H9 (cell line): ENCODE measurements around the gene FERMT1. TPM values are rescaled to one million over a fixed set of nuclear protein-coding genes. Genes with fewer than 3 reads are reported as not detected.

Experiments
- DNase-seq: peaks from one replicate; pipeline ENCODE4 v3.0.0-alpha.2; 2017
- H2AFZ ChIP-seq: one replicate; pipeline ENCODE4 v1.6.1; 2013; ENCODE audit warnings: mild to moderate bottlenecking, low read length, control low read depth, moderate library complexity
- H2AK5ac ChIP-seq: 2 replicates; pipeline ENCODE4 v1.6.1; 2013; ENCODE audit warnings: low read length, control low read depth, mixed read lengths; ENCODE audit not compliant: insufficient read length
- H2BK120ac ChIP-seq: one replicate; pipeline ENCODE4 v1.6.1; 2013; ENCODE audit warnings: low read depth, mild to moderate bottlenecking, low read length, control low read depth, inconsistent platforms; ENCODE audit not compliant: poor library complexity, severe bottlenecking
- H2BK12ac ChIP-seq: 2 replicates; pipeline ENCODE4 v1.6.1; 2013; ENCODE audit warnings: low read length, control low read depth, mixed read lengths, low read depth; ENCODE audit not compliant: insufficient read length
- H2BK15ac ChIP-seq: 2 replicates; pipeline ENCODE4 v1.6.1; 2013; ENCODE audit warnings: low read depth, low read length, control low read depth
- H2BK20ac ChIP-seq: one replicate; pipeline ENCODE4 v1.6.1; 2013; ENCODE audit warnings: low read depth, mild to moderate bottlenecking, low read length, control low read depth, inconsistent platforms; ENCODE audit not compliant: poor library complexity, severe bottlenecking
- H2BK5ac ChIP-seq: 2 replicates; pipeline ENCODE4 v1.6.1; 2013; ENCODE audit warnings: low read length, control low read depth, mixed read lengths; ENCODE audit not compliant: insufficient read length
- H3K14ac ChIP-seq: 2 replicates; pipeline ENCODE4 v1.6.1; 2013; ENCODE audit warnings: low read length, control low read depth; ENCODE audit not compliant: insufficient read depth
- H3K18ac ChIP-seq: 2 replicates; pipeline ENCODE4 v1.6.1; 2013; ENCODE audit warnings: low read depth, mild to moderate bottlenecking, mixed read lengths, low read length, control low read depth; ENCODE audit not compliant: insufficient read length
- H3K23ac ChIP-seq: 2 replicates; pipeline ENCODE4 v1.6.1; 2013; ENCODE audit warnings: low read length, control low read depth, mixed read lengths, low read depth; ENCODE audit not compliant: insufficient read length
- H3K23me2 ChIP-seq: 2 replicates; pipeline ENCODE4 v1.6.1; 2013; ENCODE audit warnings: low read depth, mild to moderate bottlenecking, mixed read lengths, low read length, control low read depth; ENCODE audit not compliant: insufficient read length, poor library complexity, severe bottlenecking
- H3K27ac ChIP-seq: 2 replicates; pipeline ENCODE4 v1.5.1; 2013; ENCODE audit warnings: low read length, control low read depth, mixed read lengths, low read depth; ENCODE audit not compliant: insufficient read length
- H3K27me3 ChIP-seq: 2 replicates; pipeline ENCODE4 v1.6.1; 2013; ENCODE audit warnings: low read length, control low read depth, inconsistent platforms; ENCODE audit not compliant: insufficient read depth
- H3K4ac ChIP-seq: 2 replicates; pipeline ENCODE4 v1.6.1; 2013; ENCODE audit warnings: low read depth, mild to moderate bottlenecking, control low read depth, inconsistent platforms, low read length, moderate library complexity
- H3K4me1 ChIP-seq: 2 replicates; pipeline ENCODE4 v1.6.1; 2013; ENCODE audit warnings: low read length, control low read depth, inconsistent platforms; ENCODE audit not compliant: insufficient read depth
- H3K4me2 ChIP-seq: 2 replicates; pipeline ENCODE4 v1.6.1; 2013; ENCODE audit warnings: low read length, control low read depth, mixed read lengths; ENCODE audit not compliant: insufficient read length, insufficient read depth
- H3K56ac ChIP-seq: 2 replicates; pipeline ENCODE4 v1.6.1; 2013; ENCODE audit warnings: low read depth, mild to moderate bottlenecking, mixed read lengths, low read length, control low read depth; ENCODE audit not compliant: insufficient read length
- H3K79me1 ChIP-seq: 2 replicates; pipeline ENCODE4 v1.6.1; 2013; ENCODE audit warnings: low read depth, mild to moderate bottlenecking, moderate library complexity, low read length, control low read depth, inconsistent platforms; ENCODE audit not compliant: insufficient read depth, poor library complexity, severe bottlenecking
- H3K79me2 ChIP-seq: 2 replicates; pipeline ENCODE4 v1.6.1; 2013; ENCODE audit warnings: low read length, control low read depth, inconsistent platforms; ENCODE audit not compliant: insufficient read depth
- H3K9ac ChIP-seq: 2 replicates; pipeline ENCODE4 v1.6.1; 2013; ENCODE audit warnings: low read length, control low read depth, mixed read lengths; ENCODE audit not compliant: insufficient read length; ENCODE audit errors: extremely low read depth
- H3K9me3 ChIP-seq: one replicate; pipeline ENCODE4 v1.6.1; 2013; ENCODE audit warnings: low read depth, low read length, inconsistent platforms; ENCODE audit not compliant: control insufficient read depth
- H3T11ph ChIP-seq: one replicate; pipeline ENCODE4 v1.6.1; 2013; ENCODE audit warnings: mild to moderate bottlenecking, low read length, control low read depth, inconsistent platforms
- H4K20me1 ChIP-seq: one replicate; pipeline ENCODE4 v1.6.1; 2013; ENCODE audit not compliant: control insufficient read depth, insufficient read length, insufficient read depth
- H4K5ac ChIP-seq: 2 replicates; pipeline ENCODE4 v1.6.1; 2013; ENCODE audit warnings: low read depth, mild to moderate bottlenecking, mixed read lengths, low read length, control low read depth; ENCODE audit not compliant: insufficient read length
- H4K8ac ChIP-seq: replicated peaks from 2 replicates; pipeline ENCODE4 v1.6.1; 2013; ENCODE audit warnings: low read length, control low read depth, mixed read lengths, low read depth; ENCODE audit not compliant: insufficient read length
- H4K91ac ChIP-seq: 2 replicates; pipeline ENCODE4 v1.6.1; 2013; ENCODE audit warnings: low read depth, mild to moderate bottlenecking, moderate library complexity, mixed read lengths, low read length, control low read depth; ENCODE audit not compliant: insufficient read length
- H3K27ac Mint-ChIP-seq, 3 experiments: 2 replicates in 2 of 3; 3 replicates in 1 of 3; pipeline ENCODE4 v1.8.0; 2020 to 2021; ENCODE audit warnings: mixed read lengths in 3 of 3, mild to moderate bottlenecking in 1 of 3, moderate library complexity in 1 of 3
- H3K27me3 Mint-ChIP-seq: 2 replicates; pipeline ENCODE4 v1.8.0; 2021; ENCODE audit warnings: low read depth, mild to moderate bottlenecking, moderate library complexity, mixed read lengths
- H3K36me3 Mint-ChIP-seq, 3 experiments: 2 replicates in 2 of 3; 3 replicates in 1 of 3; pipeline ENCODE4 v1.8.0; 2020 to 2021; ENCODE audit warnings: low read depth in 3 of 3, mixed read lengths in 3 of 3; ENCODE audit not compliant: insufficient read depth in 1 of 3
- H3K4me1 Mint-ChIP-seq, 2 experiments: 2 replicates each; pipeline ENCODE4 v1.8.0; 2020; ENCODE audit warnings: mixed read lengths in 2 of 2
- H3K4me3 Mint-ChIP-seq, 2 experiments: 2 replicates in 1 of 2; 3 replicates in 1 of 2; pipeline ENCODE4 v1.8.0; 2020 to 2021; ENCODE audit warnings: mild to moderate bottlenecking in 2 of 2, mixed read lengths in 2 of 2, moderate library complexity in 1 of 2
- H3K9me3 Mint-ChIP-seq, 2 experiments: 2 replicates in 1 of 2; 3 replicates in 1 of 2; pipeline ENCODE4 v1.8.0; 2020; ENCODE audit warnings: mild to moderate bottlenecking in 2 of 2, mixed read lengths in 2 of 2, moderate library complexity in 1 of 2
- CTCF ChIP-seq: fragments of 200-600 bp; sonication (generic); conservative IDR thresholded peaks from 3 replicates; pipeline ENCODE4 v1.8.0; 2021; ENCODE audit warnings: antibody characterized with exemption, mild to moderate bottlenecking
- WGBS: extraction: QIAGEN DNeasy Blood & Tissue Kit; methylation state at CpG from one replicate; pipeline ENCODE4 v1.1.7; 2013; ENCODE audit warnings: missing lambda C conversion rate, low lambda C conversion rate, mixed read lengths; ENCODE audit not compliant: insufficient read length; ENCODE audit errors: extremely low coverage; 5-methylcytosine and 5-hydroxymethylcytosine counted together
- total RNA-seq: library from RNA; stranded (reverse); gene quantifications from 2 replicates; pipeline ENCODE4 v1.2.1, GENCODE V29; 2021

The FERMT1 gene
- total RNA-seq, 1 experiment from 2014 or later = 9.6 TPM

GRCh38 chr20:6041808-6042265 lies 81.0 kb downstream of the FERMT1 start:
- Histone ChIP-seq H2AFZ (no peak overlapping the region), H2AK5ac (no peak overlapping the region), H3K79me2 (no peaks in the 10 kb centered on the region), H3K4me1 (no peaks in the 10 kb centered on the region), H3K23ac (no peak overlapping the region), H2BK20ac (no peak overlapping the region), H2BK5ac (no peak overlapping the region), H4K8ac (no peak overlapping the region), H4K91ac (no peak overlapping the region), H2BK120ac (no peak overlapping the region), H3K56ac (no peak overlapping the region), H3T11ph (no peak overlapping the region), H4K20me1 (no peaks in the 10 kb centered on the region), H3K14ac (no peak overlapping the region), H3K18ac (no peak overlapping the region), H3K9ac (no peak overlapping the region), H4K5ac (no peak overlapping the region), H3K9me3 (no peaks in the 10 kb centered on the region), H3K79me1 (no peaks in the 10 kb centered on the region), H3K23me2 (no peaks in the 10 kb centered on the region), H3K27me3 (no peaks in the 10 kb centered on the region), H2BK12ac (no peak overlapping the region), H3K4ac (no peak overlapping the region), H2BK15ac (no peak overlapping the region), H3K4me2 (no peak overlapping the region), H3K27ac (no peak overlapping the region)
- Mint-ChIP-seq H3K4me3 (no peak overlapping the region), H3K4me1 (peaks cover 12 to 14% of the 10 kb centered on the region in 2 experiments), H3K27ac (no peak overlapping the region), H3K27me3 (no peaks in the 10 kb centered on the region; the same call in 1 of the 2 replicates), H3K36me3 (peaks cover 4 to 37% (median 22%) of the 10 kb centered on the region in 3 experiments; a peak in 6 of 7 replicates), H3K9me3 (no peaks in the 10 kb centered on the region)
- WGBS = no CpG with 5 or more reads among the region's 26 CpGs
- DNase-seq = no peak
- no peak for TF ChIP-seq CTCF
